Uterus (tissue), 4 donors: Measurements from ENCODE around the gene C13orf46. TPM values are rescaled to one million over a fixed set of nuclear protein-coding genes. Genes with fewer than 3 reads are reported as not detected.

Experiments used
- DNase-seq, 2 donors: peaks; one replicate each; pipeline ENCODE4 v3.0.0-alpha.2; 2019 to 2020
- H3K27ac ChIP-seq, 2 donors: fragments of 200-600 bp; sonication (generic); 1 replicate in 1 of 2; 2 replicates in 1 of 2; pipeline ENCODE4 v1.5.1; 2016 to 2018
- H3K27me3 ChIP-seq, 2 donors: fragments of 200-600 bp; sonication (generic); one replicate each; pipeline ENCODE4 v1.5.1; 2018 to 2019; ENCODE audit warnings: control low read depth in 1 of 2
- H3K36me3 ChIP-seq, 2 donors: fragments of 200-600 bp; sonication (generic); one replicate each; pipeline ENCODE4 v1.5.1; 2019; ENCODE audit warnings: control low read depth in 1 of 2
- H3K4me1 ChIP-seq, 2 donors: fragments of 200-600 bp; sonication (generic); one replicate each; pipeline ENCODE4 v1.5.1; 2018 to 2019; ENCODE audit warnings: control low read depth in 1 of 2
- H3K4me3 ChIP-seq, 2 donors: fragments of 200-600 bp; sonication (generic); 1 replicate in 1 of 2; 2 replicates in 1 of 2; pipeline ENCODE4 v1.5.1; 2018 to 2019; ENCODE audit warnings: mild to moderate bottlenecking in 1 of 2
- H3K9me3 ChIP-seq, 2 donors: fragments of 200-600 bp; sonication (generic); one replicate each; pipeline ENCODE4 v1.5.1; 2019; ENCODE audit warnings: control low read depth in 1 of 2
- CTCF ChIP-seq, 4 experiments: fragments of 200-600 bp in 2 of 4; fragments of 450-650 bp in 2 of 4; sonication (generic) in 2 of 4; IDR thresholded peaks; one replicate each; pipeline ENCODE4 v1.5.1; 2016 to 2019; ENCODE audit warnings: antibody characterized with exemption in 4 of 4, mild to moderate bottlenecking in 2 of 4, moderate library complexity in 1 of 4
- POLR2A ChIP-seq, 2 donors: fragments of 450-650 bp; IDR thresholded peaks; one replicate each; pipeline ENCODE4 v1.6.1; 2016; ENCODE audit warnings: antibody characterized with exemption in 2 of 2, mild to moderate bottlenecking in 1 of 2, moderate library complexity in 1 of 2
- intact Hi-C: fragments of 100-400 bp; cut with DNase I; formaldehyde crosslinking; loops from one replicate; pipeline ENCODE4 v1.15.1; 2023; ENCODE audit warnings: low total_unique reads
- total RNA-seq, 4 donors: library from RNA; depleted of rRNA in 3 of 4; stranded (reverse); fragments of >200 nt in 3 of 4; gene quantifications; one replicate each; pipeline versions ENCODE4 v1.1.0 to v1.2.4, GENCODE V29; 2014 to 2023
- donor health status: DM: yes; HTN: yes; CAD: no.

Gene C13orf46
- total RNA-seq, 4 donors from 2014 or later, result 0.07 to 1.7 TPM; not detected in 2

DNA sequence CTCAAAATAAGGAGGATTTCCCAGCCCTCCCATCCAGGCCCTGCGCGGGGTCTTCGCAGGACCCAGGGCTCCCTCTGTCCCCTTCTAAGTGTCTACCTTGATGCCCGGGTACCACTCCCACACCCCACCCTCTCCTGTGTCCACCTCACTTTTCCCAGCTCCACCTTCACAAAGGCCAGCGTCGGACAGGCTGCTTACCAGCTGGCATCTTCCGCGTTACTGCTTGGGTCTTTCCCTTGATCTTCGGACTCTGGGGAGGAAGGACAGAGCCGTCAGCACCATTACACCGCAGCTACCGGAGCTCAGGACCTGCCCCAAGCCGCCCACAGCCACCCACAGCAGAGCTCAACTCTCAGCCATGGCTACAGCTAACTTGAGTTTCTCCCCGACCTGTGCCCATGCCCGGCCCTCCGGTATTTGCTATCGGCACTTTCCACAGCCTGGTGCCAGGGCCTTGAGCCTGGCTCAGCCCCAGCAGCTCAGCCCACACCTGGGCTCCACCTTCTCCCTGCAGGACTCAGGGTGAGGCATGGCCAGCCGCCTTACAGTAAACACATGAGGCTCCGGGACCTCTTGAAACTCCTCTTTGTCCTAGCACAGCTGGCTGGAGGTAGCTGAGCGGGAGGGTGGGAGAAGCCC lies 3.8 kb downstream of the C13orf46 start:
- DNase-seq, result no peak
- intact Hi-C loops, result no loop called here
- Histone ChIP-seq H3K4me1 (no peaks in the 10 kb centered on the region), H3K27me3 (no peaks in the 10 kb centered on the region), H3K9me3 (no peaks in the 10 kb centered on the region), H3K36me3 (no peaks in the 10 kb centered on the region), H3K27ac (peak overlapping the region in 1 of 2 donors; percentile 41), H3K4me3 (no peak overlapping the region)
- no peak for TF ChIP-seq CTCF (IDR thresholded peaks at IDR 0.05)

- H3K36me3 ChIP-seq, result no peaks in the 10 kb centered on the region
- intact Hi-C loops, result no loop called here
- no peaks in the 10 kb centered on the region for H3K4me1 ChIP-seq
- no peak overlapping the region for H3K27ac ChIP-seq
- no peaks in the 10 kb centered on the region for H3K27me3 ChIP-seq
- no peak overlapping the region for H3K4me3 ChIP-seq
- no peak for TF ChIP-seq POLR2A (IDR thresholded peaks at IDR 0.05)
- TF ChIP-seq CTCF (IDR thresholded peaks at IDR 0.05), result no peak
- no peak for DNase-seq
- no peaks in the 10 kb centered on the region for H3K9me3 ChIP-seq
These were observed 4.4 kb downstream of the C13orf46 start for GRCh38 chr13:113969311-113969972.

GRCh38 chr13:113968463-113969310 lies 5.2 kb downstream of the C13orf46 start:
- DNase-seq, result no peak
- no peaks in the 10 kb centered on the region for H3K9me3 ChIP-seq
- H3K27me3 ChIP-seq, result no peaks in the 10 kb centered on the region
- TF ChIP-seq POLR2A (IDR thresholded peaks at IDR 0.05) (no peak), CTCF (IDR thresholded peaks at IDR 0.05) (no peak)
- no peak overlapping the region for H3K27ac ChIP-seq
- no peak overlapping the region for H3K4me3 ChIP-seq
- no peaks in the 10 kb centered on the region for H3K36me3 ChIP-seq
- H3K4me1 ChIP-seq, result no peaks in the 10 kb centered on the region
- intact Hi-C loops, result no loop called here

DNA sequence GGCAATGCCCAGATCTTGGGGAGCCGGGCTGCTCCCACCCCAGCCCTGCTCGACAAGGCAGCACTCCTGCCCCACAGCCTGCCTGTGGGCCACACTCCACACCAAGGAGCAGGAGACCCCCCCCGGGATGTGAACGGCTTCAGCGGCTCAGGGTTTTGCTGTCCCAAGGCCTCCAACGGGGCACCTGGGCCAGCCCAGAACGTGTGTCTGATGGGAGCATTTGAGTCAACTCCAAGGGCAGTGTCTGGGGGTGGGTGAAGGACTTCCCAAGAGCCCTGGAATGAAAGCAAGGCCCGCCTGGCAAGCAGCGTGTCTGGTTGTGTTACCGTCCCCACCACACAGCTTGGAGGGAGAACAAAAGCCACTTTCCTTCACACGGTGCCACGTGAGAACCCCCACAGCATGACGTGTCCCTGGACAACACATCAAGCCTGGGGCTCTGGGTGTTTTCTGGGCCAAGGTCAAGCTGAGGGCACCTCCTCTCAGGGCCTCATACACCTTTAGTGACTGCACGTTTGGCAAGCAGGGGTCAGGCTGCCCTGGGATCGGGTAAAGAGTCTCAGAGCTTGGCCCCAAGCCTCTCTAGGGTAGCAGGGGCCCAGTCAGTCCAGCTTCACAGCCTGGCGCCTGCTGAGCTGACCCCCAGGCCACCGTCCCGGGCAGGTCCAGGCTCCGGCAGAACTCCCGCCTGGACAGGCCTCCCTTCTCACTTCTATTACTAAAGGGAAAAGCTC lies 6.0 kb downstream of the C13orf46 start:
- Histone ChIP-seq H3K4me1 (no peaks in the 10 kb centered on the region), H3K27ac (no peak overlapping the region), H3K27me3 (no peaks in the 10 kb centered on the region), H3K9me3 (no peaks in the 10 kb centered on the region), H3K36me3 (no peaks in the 10 kb centered on the region), H3K4me3 (no peak overlapping the region)
- intact Hi-C loops, result no loop called here
- no peak for DNase-seq
- no peak for TF ChIP-seq CTCF (IDR thresholded peaks at IDR 0.05)
- TF ChIP-seq POLR2A (IDR thresholded peaks at IDR 0.05), result no peak
